ENCODE data around the gene STIM2.

The STIM2 gene

DNA sequence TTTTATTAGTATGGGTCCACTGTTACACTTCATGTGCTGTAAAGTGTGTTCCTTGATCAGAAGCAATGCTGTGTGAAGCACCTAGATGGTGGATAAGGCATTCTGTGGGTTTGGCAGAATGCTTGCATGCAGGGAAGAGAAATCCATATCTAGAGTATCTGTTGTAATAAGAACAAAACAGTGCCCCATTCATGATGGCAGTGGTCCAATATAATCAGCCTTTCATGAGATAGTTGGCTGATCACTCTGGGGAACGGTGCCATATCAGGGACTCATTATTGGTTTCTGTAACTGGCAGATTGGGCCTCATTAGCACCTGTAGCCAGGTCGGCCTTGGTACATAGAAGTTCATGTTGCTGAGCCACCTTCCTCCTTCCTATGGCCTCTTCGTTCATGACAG is 28.7 kb downstream of the STIM2 start:
- no peak for TF ChIP-seq TAF1 (IDR thresholded peaks at IDR 0.05; ENCODE audit: low read depth)
- no peak for TF ChIP-seq YY1 (IDR thresholded peaks at IDR 0.05; ENCODE audit: low read depth)
- TF ChIP-seq, protein P1, sequence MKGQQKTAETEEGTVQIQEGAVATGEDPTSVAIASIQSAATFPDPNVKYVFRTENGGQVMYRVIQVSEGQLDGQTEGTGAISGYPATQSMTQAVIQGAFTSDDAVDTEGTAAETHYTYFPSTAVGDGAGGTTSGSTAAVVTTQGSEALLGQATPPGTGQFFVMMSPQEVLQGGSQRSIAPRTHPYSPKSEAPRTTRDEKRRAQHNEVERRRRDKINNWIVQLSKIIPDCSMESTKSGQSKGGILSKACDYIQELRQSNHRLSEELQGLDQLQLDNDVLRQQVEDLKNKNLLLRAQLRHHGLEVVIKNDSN (IDR thresholded peaks at IDR 0.05): no peak
- TF ChIP-seq EP300 (IDR thresholded peaks at IDR 0.05; ENCODE audit: borderline replicate concordance): no peak
- no peak for TF ChIP-seq RAD21 (IDR thresholded peaks at IDR 0.05; ENCODE audit: low read depth)
- TF ChIP-seq CREB1 (IDR thresholded peaks at IDR 0.05; ENCODE audit: low read depth): no peak
- TF ChIP-seq, protein P2, sequence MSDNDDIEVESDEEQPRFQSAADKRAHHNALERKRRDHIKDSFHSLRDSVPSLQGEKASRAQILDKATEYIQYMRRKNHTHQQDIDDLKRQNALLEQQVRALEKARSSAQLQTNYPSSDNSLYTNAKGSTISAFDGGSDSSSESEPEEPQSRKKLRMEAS (IDR thresholded peaks at IDR 0.05): no peak
- TF ChIP-seq TCF12 (IDR thresholded peaks at IDR 0.05; ENCODE audit: low read depth): no peak
- no peak for TF ChIP-seq ZBTB7A (IDR thresholded peaks at IDR 0.05; ENCODE audit: low read depth)
- no peak for TF ChIP-seq NFIC (IDR thresholded peaks at IDR 0.05)
- no peak for TF ChIP-seq CEBPB (IDR thresholded peaks at IDR 0.05)

DNA sequence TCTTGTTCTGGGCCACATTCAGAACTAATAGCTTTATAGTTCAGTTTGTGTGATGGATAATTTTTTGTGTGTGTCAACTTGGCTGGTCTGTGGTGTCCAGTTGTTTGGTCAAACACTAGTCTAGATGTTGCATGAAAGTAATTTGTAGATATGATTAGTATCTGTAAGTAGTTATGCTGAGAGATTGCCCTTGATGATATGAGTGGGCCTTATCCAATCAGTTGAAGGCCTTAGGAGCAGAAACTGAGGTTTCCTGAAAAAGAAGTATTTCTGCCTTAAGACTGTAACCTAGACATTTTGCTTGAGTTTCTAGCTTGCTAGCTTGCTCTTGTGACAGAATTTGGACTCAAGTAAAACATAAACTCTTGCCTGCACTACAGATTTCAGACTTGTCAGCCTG is 30.4 kb downstream of the STIM2 start:
- TF ChIP-seq, protein P2 (IDR thresholded peaks at IDR 0.05): no peak
- TF ChIP-seq EP300 (IDR thresholded peaks at IDR 0.05; ENCODE audit: borderline replicate concordance) (no peak), CREB1 (IDR thresholded peaks at IDR 0.05; ENCODE audit: low read depth) (no peak)

DNA sequence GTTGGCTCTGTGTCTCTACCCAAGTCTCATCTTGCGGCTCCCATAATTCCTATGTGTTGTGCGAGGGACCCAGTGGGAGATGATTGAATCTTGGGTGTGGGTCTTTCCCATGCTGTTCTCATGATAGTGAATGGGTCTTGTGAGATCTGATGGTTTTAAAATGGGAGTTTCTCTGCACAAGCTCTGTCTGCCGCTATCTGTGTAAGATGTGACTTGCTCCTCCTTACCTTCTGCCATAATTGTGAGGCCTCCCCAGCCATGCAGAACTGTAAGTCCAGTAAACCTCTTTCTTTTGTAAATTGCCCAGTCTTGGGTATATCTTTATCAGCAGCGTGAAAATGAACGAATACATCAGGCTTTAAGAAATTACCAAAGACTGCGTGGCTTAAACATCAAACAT is 31.2 kb downstream of the STIM2 start:
- TF ChIP-seq, protein P1 (IDR thresholded peaks at IDR 0.05): no peak
- TF ChIP-seq FOXM1 (IDR thresholded peaks at IDR 0.05; ENCODE audit: borderline replicate concordance, low read depth): no peak
- TF ChIP-seq YY1 (IDR thresholded peaks at IDR 0.05; ENCODE audit: low read depth): no peak
- no peak for TF ChIP-seq ZBTB7A (IDR thresholded peaks at IDR 0.05; ENCODE audit: low read depth)
- no peak for TF ChIP-seq TAF1 (IDR thresholded peaks at IDR 0.05; ENCODE audit: low read depth)
- TF ChIP-seq, protein P3, sequence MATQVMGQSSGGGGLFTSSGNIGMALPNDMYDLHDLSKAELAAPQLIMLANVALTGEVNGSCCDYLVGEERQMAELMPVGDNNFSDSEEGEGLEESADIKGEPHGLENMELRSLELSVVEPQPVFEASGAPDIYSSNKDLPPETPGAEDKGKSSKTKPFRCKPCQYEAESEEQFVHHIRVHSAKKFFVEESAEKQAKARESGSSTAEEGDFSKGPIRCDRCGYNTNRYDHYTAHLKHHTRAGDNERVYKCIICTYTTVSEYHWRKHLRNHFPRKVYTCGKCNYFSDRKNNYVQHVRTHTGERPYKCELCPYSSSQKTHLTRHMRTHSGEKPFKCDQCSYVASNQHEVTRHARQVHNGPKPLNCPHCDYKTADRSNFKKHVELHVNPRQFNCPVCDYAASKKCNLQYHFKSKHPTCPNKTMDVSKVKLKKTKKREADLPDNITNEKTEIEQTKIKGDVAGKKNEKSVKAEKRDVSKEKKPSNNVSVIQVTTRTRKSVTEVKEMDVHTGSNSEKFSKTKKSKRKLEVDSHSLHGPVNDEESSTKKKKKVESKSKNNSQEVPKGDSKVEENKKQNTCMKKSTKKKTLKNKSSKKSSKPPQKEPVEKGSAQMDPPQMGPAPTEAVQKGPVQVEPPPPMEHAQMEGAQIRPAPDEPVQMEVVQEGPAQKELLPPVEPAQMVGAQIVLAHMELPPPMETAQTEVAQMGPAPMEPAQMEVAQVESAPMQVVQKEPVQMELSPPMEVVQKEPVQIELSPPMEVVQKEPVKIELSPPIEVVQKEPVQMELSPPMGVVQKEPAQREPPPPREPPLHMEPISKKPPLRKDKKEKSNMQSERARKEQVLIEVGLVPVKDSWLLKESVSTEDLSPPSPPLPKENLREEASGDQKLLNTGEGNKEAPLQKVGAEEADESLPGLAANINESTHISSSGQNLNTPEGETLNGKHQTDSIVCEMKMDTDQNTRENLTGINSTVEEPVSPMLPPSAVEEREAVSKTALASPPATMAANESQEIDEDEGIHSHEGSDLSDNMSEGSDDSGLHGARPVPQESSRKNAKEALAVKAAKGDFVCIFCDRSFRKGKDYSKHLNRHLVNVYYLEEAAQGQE (IDR thresholded peaks at IDR 0.05; ENCODE audit: low read depth): no peak
- TF ChIP-seq, protein P2 (IDR thresholded peaks at IDR 0.05): no peak
- TF ChIP-seq CREB1 (IDR thresholded peaks at IDR 0.05; ENCODE audit: low read depth): no peak
- no peak for TF ChIP-seq TCF12 (IDR thresholded peaks at IDR 0.05; ENCODE audit: low read depth)
- TF ChIP-seq NFIC (IDR thresholded peaks at IDR 0.05): no peak

DNA sequence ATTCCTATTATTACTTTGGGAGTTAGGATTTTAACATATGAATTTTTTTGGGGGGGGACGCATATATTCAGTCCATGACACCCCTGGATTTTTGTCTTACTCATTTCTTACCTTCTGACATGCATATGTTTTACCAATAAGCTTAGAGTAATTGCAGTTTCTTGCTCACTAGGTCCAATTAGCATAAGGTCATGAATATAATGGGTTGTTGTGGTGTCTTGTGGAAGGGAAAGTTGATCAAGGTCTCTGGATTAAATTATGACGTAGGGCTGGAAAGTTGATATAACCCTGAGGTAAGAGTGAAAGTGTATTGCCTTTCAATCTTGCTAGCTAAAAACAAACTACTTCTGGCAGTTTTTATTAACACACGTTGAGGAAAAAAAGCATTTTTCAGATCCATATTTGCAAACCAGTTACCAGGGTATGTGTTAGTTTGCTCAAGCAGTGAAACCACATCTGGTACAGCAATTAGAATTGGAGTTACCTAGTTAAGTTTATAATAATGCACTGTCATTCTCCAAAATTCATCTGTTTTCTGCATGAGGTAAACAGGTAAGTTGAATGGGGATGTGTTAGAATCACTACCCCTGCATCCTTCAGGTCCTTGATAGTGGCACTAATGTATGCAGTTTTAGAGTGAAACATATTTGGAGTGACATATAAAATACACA is 32.0 kb downstream of the STIM2 start:
- TF ChIP-seq YY1 (IDR thresholded peaks at IDR 0.05; ENCODE audit: low read depth) (no peak), RAD21 (IDR thresholded peaks at IDR 0.05; ENCODE audit: low read depth) (no peak), TAF1 (IDR thresholded peaks at IDR 0.05; ENCODE audit: low read depth) (no peak), EGR1 (IDR thresholded peaks at IDR 0.05) (no peak), FOXM1 (IDR thresholded peaks at IDR 0.05; ENCODE audit: borderline replicate concordance, low read depth) (no peak), EP300 (IDR thresholded peaks at IDR 0.05; ENCODE audit: borderline replicate concordance) (no peak), CEBPB (IDR thresholded peaks at IDR 0.05) (no peak), TCF12 (IDR thresholded peaks at IDR 0.05; ENCODE audit: low read depth) (no peak), TEAD4 (IDR thresholded peaks at IDR 0.05) (no peak), ZBTB7A (IDR thresholded peaks at IDR 0.05; ENCODE audit: low read depth) (no peak), NFIC (IDR thresholded peaks at IDR 0.05) (no peak), CREB1 (IDR thresholded peaks at IDR 0.05; ENCODE audit: low read depth) (no peak)
- TF ChIP-seq, protein P2 (IDR thresholded peaks at IDR 0.05): no peak
- TF ChIP-seq, protein P1 (IDR thresholded peaks at IDR 0.05): no peak
- TF ChIP-seq, protein P3 (IDR thresholded peaks at IDR 0.05; ENCODE audit: low read depth): no peak

DNA sequence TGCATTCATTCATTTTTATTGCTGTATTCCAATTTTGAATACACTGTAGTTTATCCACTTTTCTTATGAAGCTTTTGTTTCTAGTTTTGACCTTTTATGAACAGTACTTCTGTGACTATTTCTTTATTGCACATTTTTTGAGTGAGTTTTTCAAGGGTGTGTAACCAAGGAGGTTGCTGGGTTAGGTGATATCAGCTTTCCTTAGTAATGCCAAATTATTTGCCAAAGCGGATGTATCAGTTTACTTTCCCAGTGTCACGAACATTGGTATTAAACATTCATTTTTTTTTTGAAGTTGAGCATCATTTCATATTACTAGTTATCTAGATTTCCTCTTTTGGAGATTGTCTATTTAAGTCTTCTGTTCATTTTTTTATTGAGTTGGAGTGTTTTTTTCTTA is 32.9 kb downstream of the STIM2 start:
- TF ChIP-seq ZBTB7A (IDR thresholded peaks at IDR 0.05; ENCODE audit: low read depth) (no peak), NFIC (IDR thresholded peaks at IDR 0.05) (no peak), CEBPB (IDR thresholded peaks at IDR 0.05) (no peak), TEAD4 (IDR thresholded peaks at IDR 0.05) (no peak)
